PC-3 (cell line): Measurements from ENCODE around the gene DPEP2.

Source experiments
- CTCF ChIP-seq: fragments of 300-600 bp; sonication (generic); conservative IDR thresholded peaks from 2 replicates; pipeline ENCODE4 v1.5.1; 2017; ENCODE audit warnings: antibody characterized with exemption, low read depth, mild to moderate bottlenecking, low read length
- EZH2 ChIP-seq: fragments of 300-600 bp; sonication (generic); IDR thresholded peaks from one replicate; pipeline ENCODE4 v1.6.1; 2017; ENCODE audit warnings: antibody characterized with exemption, mild to moderate bottlenecking, low read length; ENCODE audit not compliant: unreplicated experiment

GRCh38 chr16:67950335-67950843 is 48.9 kb downstream of the DPEP2 start:
- TF ChIP-seq EZH2 (no peak), CTCF (no peak)
